GM06990 (cell line): Measurements from ENCODE around the gene ASMTL.
"Not testable (repeated sequence)": the region's sequence is repeated elsewhere in the genome, so short reads cannot be mapped to it uniquely, and the experiment has no call there.

Experiments
- DNase-seq: peaks from one replicate; pipeline ENCODE4 v3.0.0-alpha.2; 2011; ENCODE audit not compliant: insufficient read length; ENCODE audit errors: extremely low read depth
- H3K27me3 ChIP-seq: replicated peaks from 2 replicates; pipeline ENCODE4 v1.6.0; 2011; ENCODE audit warnings: low read length; ENCODE audit not compliant: control insufficient read depth, insufficient read depth
- H3K36me3 ChIP-seq: 2 replicates; pipeline ENCODE4 v1.5.1; 2011; ENCODE audit warnings: low read length; ENCODE audit not compliant: control insufficient read depth, insufficient read depth
- H3K4me3 ChIP-seq: replicated peaks from 2 replicates; pipeline ENCODE4 v1.5.1; 2011; ENCODE audit warnings: low read depth, mild to moderate bottlenecking, control low read depth, low read length
- TF ChIP-seq, protein P1 (sequence below): IDR thresholded peaks from 2 replicates; pipeline ENCODE4 v1.5.1; 2011; ENCODE audit warnings: low read length, control low read depth, mild to moderate bottlenecking, inconsistent platforms; ENCODE audit not compliant: insufficient read depth, poor library complexity, severe bottlenecking

The ASMTL gene

GRCh38 chrX:1484638-1485019 lies 31.9 kb upstream of the ASMTL start:
- no peak overlapping the region for H3K4me3 ChIP-seq
- peaks cover 18% of the 10 kb centered on the region for H3K36me3 ChIP-seq
- no peaks in the 10 kb centered on the region for H3K27me3 ChIP-seq
- TF ChIP-seq, protein P1, sequence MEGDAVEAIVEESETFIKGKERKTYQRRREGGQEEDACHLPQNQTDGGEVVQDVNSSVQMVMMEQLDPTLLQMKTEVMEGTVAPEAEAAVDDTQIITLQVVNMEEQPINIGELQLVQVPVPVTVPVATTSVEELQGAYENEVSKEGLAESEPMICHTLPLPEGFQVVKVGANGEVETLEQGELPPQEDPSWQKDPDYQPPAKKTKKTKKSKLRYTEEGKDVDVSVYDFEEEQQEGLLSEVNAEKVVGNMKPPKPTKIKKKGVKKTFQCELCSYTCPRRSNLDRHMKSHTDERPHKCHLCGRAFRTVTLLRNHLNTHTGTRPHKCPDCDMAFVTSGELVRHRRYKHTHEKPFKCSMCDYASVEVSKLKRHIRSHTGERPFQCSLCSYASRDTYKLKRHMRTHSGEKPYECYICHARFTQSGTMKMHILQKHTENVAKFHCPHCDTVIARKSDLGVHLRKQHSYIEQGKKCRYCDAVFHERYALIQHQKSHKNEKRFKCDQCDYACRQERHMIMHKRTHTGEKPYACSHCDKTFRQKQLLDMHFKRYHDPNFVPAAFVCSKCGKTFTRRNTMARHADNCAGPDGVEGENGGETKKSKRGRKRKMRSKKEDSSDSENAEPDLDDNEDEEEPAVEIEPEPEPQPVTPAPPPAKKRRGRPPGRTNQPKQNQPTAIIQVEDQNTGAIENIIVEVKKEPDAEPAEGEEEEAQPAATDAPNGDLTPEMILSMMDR, result no peak
- peak; percentile 58 for DNase-seq

- H3K4me3 ChIP-seq, result no peak overlapping the region
- peaks cover 16% of the 10 kb centered on the region for H3K36me3 ChIP-seq
- peak; percentile 77 for DNase-seq
- H3K27me3 ChIP-seq, result no peaks in the 10 kb centered on the region
- TF ChIP-seq, protein P1, result no peak
Measured at GRCh38 chrX:1483843-1484637, 31.3 kb upstream of the ASMTL start.

GRCh38 chrX:1482530-1482928 lies 29.8 kb upstream of the ASMTL start:
- H3K4me3 ChIP-seq, DNase-seq, H3K27me3 ChIP-seq: not testable (repeated sequence)
- peaks cover 14% of the 10 kb centered on the region for H3K36me3 ChIP-seq

GRCh38 chrX:1481636-1482529 lies 29.2 kb upstream of the ASMTL start:
- H3K27me3 ChIP-seq, result no peaks in the 10 kb centered on the region
- TF ChIP-seq, protein P1, result peak; percentile 14

DNA sequence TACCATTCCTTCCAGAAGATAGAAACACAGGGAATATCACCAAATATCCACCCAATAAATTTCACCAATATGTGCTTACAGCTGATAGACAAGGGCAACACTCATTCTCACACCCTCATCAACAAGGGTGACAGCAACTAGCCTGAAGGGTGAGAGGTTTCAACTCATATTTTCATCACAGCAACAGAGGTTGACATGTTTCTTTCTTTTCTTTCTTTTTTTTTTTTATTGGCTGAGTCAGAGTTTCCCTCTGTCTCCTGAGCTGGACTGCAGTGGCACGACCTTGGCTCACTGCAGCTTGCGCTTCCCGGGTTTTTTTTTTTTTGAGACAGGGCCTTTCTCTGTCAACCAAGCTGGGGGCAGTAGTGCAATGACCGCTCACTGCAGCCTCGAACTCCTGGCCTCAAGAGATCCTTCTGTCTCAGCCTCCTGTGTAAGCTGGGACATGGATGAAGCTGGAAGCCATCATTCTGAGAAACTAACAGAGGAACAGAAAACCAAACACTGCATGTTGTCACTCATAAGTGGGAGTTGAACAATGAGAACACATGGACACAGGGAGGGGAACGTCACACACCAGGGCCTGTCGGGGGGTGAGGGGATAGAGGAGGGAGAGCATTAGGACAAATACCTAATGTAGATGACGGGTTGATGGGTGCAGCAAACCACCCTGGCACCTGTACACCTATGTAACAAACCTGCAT lies 27.5 kb upstream of the ASMTL start:
- DNase-seq, result no peak
- peaks cover 2% of the 10 kb centered on the region for H3K36me3 ChIP-seq
- no peaks in the 10 kb centered on the region for H3K27me3 ChIP-seq
- TF ChIP-seq, protein P1, result no peak
- no peak overlapping the region for H3K4me3 ChIP-seq

More at GRCh38 chrX:1481636-1482529, 29.2 kb upstream of the ASMTL start:
- DNase-seq, result peak; percentile 80
- H3K36me3 ChIP-seq, result peaks cover 8% of the 10 kb centered on the region
- peak overlapping the region; percentile 38 for H3K4me3 ChIP-seq
